Right lobe of liver (tissue), 4 donors: ENCODE measurements around the gene CACNB2.

Experiments
- POLR2A ChIP-seq: fragments of 450-650 bp; IDR thresholded peaks from one replicate; pipeline ENCODE4 v1.6.1; 2017; ENCODE audit warnings: antibody characterized with exemption, mild to moderate bottlenecking
- TF ChIP-seq, protein P1 (sequence below), 4 donors: fragments of 200-600 bp in 3 of 4; fragments of 450-650 bp in 1 of 4; IDR thresholded peaks; one replicate each; pipeline versions ENCODE4 v1.5.1 to v1.8.0; 2016 to 2022; ENCODE audit warnings: antibody characterized with exemption in 4 of 4, mild to moderate bottlenecking in 2 of 4
- donor health status: DM: no; HTN: no; CAD: no.
- donor health status: DM: no; HTN: no; CAD: no.
- donor health status: DM: no; HTN: yes; CAD: no.

GRCh38 chr10:18306031-18306430, 165.8 kb downstream of the CACNB2 start:
- TF ChIP-seq, protein P1, sequence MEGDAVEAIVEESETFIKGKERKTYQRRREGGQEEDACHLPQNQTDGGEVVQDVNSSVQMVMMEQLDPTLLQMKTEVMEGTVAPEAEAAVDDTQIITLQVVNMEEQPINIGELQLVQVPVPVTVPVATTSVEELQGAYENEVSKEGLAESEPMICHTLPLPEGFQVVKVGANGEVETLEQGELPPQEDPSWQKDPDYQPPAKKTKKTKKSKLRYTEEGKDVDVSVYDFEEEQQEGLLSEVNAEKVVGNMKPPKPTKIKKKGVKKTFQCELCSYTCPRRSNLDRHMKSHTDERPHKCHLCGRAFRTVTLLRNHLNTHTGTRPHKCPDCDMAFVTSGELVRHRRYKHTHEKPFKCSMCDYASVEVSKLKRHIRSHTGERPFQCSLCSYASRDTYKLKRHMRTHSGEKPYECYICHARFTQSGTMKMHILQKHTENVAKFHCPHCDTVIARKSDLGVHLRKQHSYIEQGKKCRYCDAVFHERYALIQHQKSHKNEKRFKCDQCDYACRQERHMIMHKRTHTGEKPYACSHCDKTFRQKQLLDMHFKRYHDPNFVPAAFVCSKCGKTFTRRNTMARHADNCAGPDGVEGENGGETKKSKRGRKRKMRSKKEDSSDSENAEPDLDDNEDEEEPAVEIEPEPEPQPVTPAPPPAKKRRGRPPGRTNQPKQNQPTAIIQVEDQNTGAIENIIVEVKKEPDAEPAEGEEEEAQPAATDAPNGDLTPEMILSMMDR (IDR thresholded peaks at IDR 0.05): no peak
- TF ChIP-seq POLR2A: no peak
